GM23338 (cell line): ENCODE data around the gene GAK. TPM values are rescaled to one million over a fixed set of nuclear protein-coding genes. Genes with fewer than 3 reads are reported as not detected.

Experiments used
- ATAC-seq: fragments of 200-7000 bp; cut with Tn5 transposase; 3 replicates; pipeline ENCODE4 v1.9.1; 2020
- DNase-seq: peaks from one replicate; pipeline ENCODE4 v3.0.0-alpha.2; 2015; ENCODE audit warnings: low spot score
- H2AFZ ChIP-seq: fragments of 200-600 bp; sonication (generic); 2 replicates; pipeline ENCODE4 v1.8.0; 2016; ENCODE audit warnings: antibody characterized with exemption, mild to moderate bottlenecking, moderate library complexity
- H3F3A ChIP-seq: fragments of 200-600 bp; sonication (generic); replicated peaks from 2 replicates; pipeline ENCODE4 v1.8.0; 2017; ENCODE audit warnings: antibody characterized with exemption, mixed run types, low read depth
- H3K27ac ChIP-seq: fragments of 200-600 bp; sonication (generic); 2 replicates; pipeline ENCODE4 v1.6.1; 2016; ENCODE audit warnings: low read depth
- H3K27me3 ChIP-seq: fragments of 200-600 bp; sonication (generic); 2 replicates; pipeline ENCODE4 v1.8.0; 2016; ENCODE audit warnings: mild to moderate bottlenecking, mixed run types, moderate library complexity; ENCODE audit not compliant: insufficient read depth
- H3K36me3 ChIP-seq: fragments of 200-600 bp; sonication (generic); 2 replicates; pipeline ENCODE4 v1.8.0; 2016; ENCODE audit warnings: mild to moderate bottlenecking; ENCODE audit not compliant: insufficient read depth
- H3K4me1 ChIP-seq: fragments of 200-600 bp; sonication (generic); 2 replicates; pipeline ENCODE4 v1.8.0; 2016; ENCODE audit warnings: mild to moderate bottlenecking, moderate library complexity; ENCODE audit not compliant: insufficient read depth
- H3K4me2 ChIP-seq: fragments of 200-600 bp; sonication (generic); 2 replicates; pipeline ENCODE4 v1.7.1; 2017; ENCODE audit warnings: mixed run types
- H3K4me3 ChIP-seq: fragments of 200-600 bp; sonication (generic); 2 replicates; pipeline ENCODE4 v1.6.1; 2016; ENCODE audit warnings: mixed run types
- H3K79me2 ChIP-seq: fragments of 200-600 bp; sonication (generic); replicated peaks from 2 replicates; pipeline ENCODE4 v1.8.0; 2017; ENCODE audit warnings: mild to moderate bottlenecking; ENCODE audit not compliant: insufficient read depth
- H3K9me2 ChIP-seq: fragments of 200-600 bp; sonication (generic); 2 replicates; pipeline ENCODE4 v1.8.0; 2017; ENCODE audit not compliant: insufficient read depth
- H4K20me1 ChIP-seq: fragments of 200-600 bp; sonication (generic); replicated peaks from 2 replicates; pipeline ENCODE4 v1.8.0; 2017; ENCODE audit warnings: mild to moderate bottlenecking; ENCODE audit not compliant: insufficient read depth
- H3K27ac Mint-ChIP-seq: 2 replicates; pipeline ENCODE4 v1.8.0; 2020; ENCODE audit warnings: inconsistent platforms, mild to moderate bottlenecking, moderate library complexity, mixed read lengths
- H3K27me3 Mint-ChIP-seq: 3 replicates; pipeline ENCODE4 v1.8.0; 2022; ENCODE audit warnings: low read depth, mild to moderate bottlenecking, moderate library complexity, mixed read lengths, inconsistent platforms; ENCODE audit not compliant: insufficient read depth, poor library complexity
- H3K36me3 Mint-ChIP-seq: 3 replicates; pipeline ENCODE4 v1.8.0; 2021; ENCODE audit warnings: low read depth, mild to moderate bottlenecking, inconsistent platforms, moderate library complexity, mixed read lengths
- H3K4me1 Mint-ChIP-seq: 3 replicates; pipeline ENCODE4 v1.8.0; 2020; ENCODE audit warnings: mild to moderate bottlenecking, inconsistent platforms, mixed read lengths
- H3K4me3 Mint-ChIP-seq: 3 replicates; pipeline ENCODE4 v1.8.0; 2021; ENCODE audit warnings: moderate library complexity, mild to moderate bottlenecking, inconsistent platforms, mixed read lengths
- H3K9me3 Mint-ChIP-seq: 3 replicates; pipeline ENCODE4 v1.8.0; 2020; ENCODE audit warnings: moderate library complexity, mild to moderate bottlenecking, inconsistent platforms, mixed read lengths
- EZH2 ChIP-seq: fragments of 200-600 bp; sonication (generic); IDR thresholded peaks from one replicate; pipeline ENCODE4 v1.8.0; 2017; ENCODE audit warnings: antibody characterized with exemption, mild to moderate bottlenecking, low read depth; ENCODE audit not compliant: unreplicated experiment
- EZH2phosphoT487 ChIP-seq: fragments of 200-600 bp; sonication (generic); IDR thresholded peaks from one replicate; pipeline ENCODE4 v1.8.1; 2018; ENCODE audit warnings: antibody characterized with exemption; ENCODE audit not compliant: unreplicated experiment
- JUNB ChIP-seq: IDR thresholded peaks from one replicate; pipeline ENCODE4 v1.6.1; 2016; ENCODE audit warnings: antibody characterized with exemption; ENCODE audit not compliant: unreplicated experiment
- NANOG ChIP-seq: IDR thresholded peaks from 2 replicates; pipeline ENCODE4 v1.6.1; 2016; ENCODE audit warnings: antibody characterized with exemption, borderline replicate concordance
- ZNF331 ChIP-seq: fragments of 250-450 bp; sonication (Bioruptor Pico); IDR thresholded peaks from 2 replicates; pipeline ENCODE4 v1.5.0; 2020; ENCODE audit warnings: low read depth, mild to moderate bottlenecking, moderate library complexity
- polyA plus RNA-seq: library from polyadenylated mRNA; unstranded; fragments of >200 nt; fragmentation: Nextera tagmentation; extraction: Ambion mirVana; gene quantifications from 2 replicates; pipeline ENCODE4 v1.2.1, GENCODE V29; 2016
- total RNA-seq: library from RNA; depleted of rRNA; stranded (reverse); fragments of >200 nt; shearing (Covaris generic); gene quantifications from 2 replicates; pipeline ENCODE4 v1.2.3, GENCODE V29; 2014
- TF ChIP-seq, protein P1 (sequence below): fragments of 250-450 bp; sonication (Bioruptor Pico); IDR thresholded peaks from 2 replicates; pipeline ENCODE4 v1.5.0; 2020; ENCODE audit warnings: mild to moderate bottlenecking, moderate library complexity
- TF ChIP-seq, protein P2 (sequence below): IDR thresholded peaks from 2 replicates; pipeline ENCODE4 v1.6.1; 2016; ENCODE audit warnings: antibody characterized with exemption
- TF ChIP-seq, protein P3 (sequence below), 2 experiments: fragments of 200-600 bp in 1 of 2; sonication (generic) in 1 of 2; conservative IDR thresholded peaks; 2 replicates each; pipeline versions ENCODE4 v1.5.1 to v1.6.1; 2016 to 2017; ENCODE audit warnings: antibody characterized with exemption in 2 of 2, low read depth in 2 of 2, mild to moderate bottlenecking in 2 of 2, moderate library complexity in 1 of 2

GAK gene
- total and polyA plus RNA-seq, 2 experiments from 2014 or later: 48.5 to 124 TPM

DNA sequence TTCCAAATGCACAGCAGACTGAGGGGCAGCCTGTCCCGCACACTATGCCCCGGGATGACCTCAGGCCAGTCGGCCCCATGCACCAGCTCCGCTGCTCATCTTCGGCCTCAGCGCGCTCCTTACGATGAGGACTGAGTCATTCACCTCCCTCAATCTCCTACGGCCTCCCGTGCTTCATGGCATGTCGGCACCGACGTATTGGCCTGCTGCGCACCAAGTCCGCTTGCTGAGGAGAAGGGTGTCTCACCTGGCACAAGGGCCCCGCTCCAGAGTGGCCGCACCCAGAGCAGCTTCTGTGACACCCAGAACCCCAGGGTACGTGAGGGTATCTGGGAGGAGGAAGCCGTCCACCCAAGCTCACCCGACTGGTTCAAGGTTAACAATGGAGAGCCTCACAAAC, 35.5 kb downstream of the GAK start (continued):
- TF ChIP-seq, protein P1, sequence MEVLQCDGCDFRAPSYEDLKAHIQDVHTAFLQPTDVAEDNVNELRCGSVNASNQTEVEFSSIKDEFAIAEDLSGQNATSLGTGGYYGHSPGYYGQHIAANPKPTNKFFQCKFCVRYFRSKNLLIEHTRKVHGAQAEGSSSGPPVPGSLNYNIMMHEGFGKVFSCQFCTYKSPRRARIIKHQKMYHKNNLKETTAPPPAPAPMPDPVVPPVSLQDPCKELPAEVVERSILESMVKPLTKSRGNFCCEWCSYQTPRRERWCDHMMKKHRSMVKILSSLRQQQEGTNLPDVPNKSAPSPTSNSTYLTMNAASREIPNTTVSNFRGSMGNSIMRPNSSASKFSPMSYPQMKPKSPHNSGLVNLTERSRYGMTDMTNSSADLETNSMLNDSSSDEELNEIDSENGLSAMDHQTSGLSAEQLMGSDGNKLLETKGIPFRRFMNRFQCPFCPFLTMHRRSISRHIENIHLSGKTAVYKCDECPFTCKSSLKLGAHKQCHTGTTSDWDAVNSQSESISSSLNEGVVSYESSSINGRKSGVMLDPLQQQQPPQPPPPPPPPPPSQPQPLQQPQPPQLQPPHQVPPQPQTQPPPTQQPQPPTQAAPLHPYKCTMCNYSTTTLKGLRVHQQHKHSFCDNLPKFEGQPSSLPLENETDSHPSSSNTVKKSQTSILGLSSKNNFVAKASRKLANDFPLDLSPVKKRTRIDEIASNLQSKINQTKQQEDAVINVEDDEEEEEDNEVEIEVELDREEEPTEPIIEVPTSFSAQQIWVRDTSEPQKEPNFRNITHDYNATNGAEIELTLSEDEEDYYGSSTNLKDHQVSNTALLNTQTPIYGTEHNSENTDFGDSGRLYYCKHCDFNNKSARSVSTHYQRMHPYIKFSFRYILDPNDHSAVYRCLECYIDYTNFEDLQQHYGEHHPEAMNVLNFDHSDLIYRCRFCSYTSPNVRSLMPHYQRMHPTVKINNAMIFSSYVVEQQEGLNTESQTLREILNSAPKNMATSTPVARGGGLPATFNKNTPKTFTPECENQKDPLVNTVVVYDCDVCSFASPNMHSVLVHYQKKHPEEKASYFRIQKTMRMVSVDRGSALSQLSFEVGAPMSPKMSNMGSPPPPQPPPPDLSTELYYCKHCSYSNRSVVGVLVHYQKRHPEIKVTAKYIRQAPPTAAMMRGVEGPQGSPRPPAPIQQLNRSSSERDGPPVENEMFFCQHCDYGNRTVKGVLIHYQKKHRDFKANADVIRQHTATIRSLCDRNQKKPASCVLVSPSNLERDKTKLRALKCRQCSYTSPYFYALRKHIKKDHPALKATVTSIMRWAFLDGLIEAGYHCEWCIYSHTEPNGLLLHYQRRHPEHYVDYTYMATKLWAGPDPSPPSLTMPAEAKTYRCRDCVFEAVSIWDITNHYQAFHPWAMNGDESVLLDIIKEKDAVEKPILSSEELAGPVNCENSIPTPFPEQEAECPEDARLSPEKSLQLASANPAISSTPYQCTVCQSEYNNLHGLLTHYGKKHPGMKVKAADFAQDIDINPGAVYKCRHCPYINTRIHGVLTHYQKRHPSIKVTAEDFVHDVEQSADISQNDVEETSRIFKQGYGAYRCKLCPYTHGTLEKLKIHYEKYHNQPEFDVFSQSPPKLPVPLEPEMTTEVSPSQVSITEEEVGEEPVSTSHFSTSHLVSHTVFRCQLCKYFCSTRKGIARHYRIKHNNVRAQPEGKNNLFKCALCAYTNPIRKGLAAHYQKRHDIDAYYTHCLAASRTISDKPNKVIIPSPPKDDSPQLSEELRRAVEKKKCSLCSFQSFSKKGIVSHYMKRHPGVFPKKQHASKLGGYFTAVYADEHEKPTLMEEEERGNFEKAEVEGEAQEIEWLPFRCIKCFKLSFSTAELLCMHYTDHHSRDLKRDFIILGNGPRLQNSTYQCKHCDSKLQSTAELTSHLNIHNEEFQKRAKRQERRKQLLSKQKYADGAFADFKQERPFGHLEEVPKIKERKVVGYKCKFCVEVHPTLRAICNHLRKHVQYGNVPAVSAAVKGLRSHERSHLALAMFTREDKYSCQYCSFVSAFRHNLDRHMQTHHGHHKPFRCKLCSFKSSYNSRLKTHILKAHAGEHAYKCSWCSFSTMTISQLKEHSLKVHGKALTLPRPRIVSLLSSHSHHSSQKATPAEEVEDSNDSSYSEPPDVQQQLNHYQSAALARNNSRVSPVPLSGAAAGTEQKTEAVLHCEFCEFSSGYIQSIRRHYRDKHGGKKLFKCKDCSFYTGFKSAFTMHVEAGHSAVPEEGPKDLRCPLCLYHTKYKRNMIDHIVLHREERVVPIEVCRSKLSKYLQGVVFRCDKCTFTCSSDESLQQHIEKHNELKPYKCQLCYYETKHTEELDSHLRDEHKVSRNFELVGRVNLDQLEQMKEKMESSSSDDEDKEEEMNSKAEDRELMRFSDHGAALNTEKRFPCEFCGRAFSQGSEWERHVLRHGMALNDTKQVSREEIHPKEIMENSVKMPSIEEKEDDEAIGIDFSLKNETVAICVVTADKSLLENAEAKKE (CRISPR knock-in tag): no peak
- TF ChIP-seq EZH2: no peak
- no peak for TF ChIP-seq NANOG
- TF ChIP-seq, protein P2, sequence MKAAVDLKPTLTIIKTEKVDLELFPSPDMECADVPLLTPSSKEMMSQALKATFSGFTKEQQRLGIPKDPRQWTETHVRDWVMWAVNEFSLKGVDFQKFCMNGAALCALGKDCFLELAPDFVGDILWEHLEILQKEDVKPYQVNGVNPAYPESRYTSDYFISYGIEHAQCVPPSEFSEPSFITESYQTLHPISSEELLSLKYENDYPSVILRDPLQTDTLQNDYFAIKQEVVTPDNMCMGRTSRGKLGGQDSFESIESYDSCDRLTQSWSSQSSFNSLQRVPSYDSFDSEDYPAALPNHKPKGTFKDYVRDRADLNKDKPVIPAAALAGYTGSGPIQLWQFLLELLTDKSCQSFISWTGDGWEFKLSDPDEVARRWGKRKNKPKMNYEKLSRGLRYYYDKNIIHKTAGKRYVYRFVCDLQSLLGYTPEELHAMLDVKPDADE: no peak
- no peak for TF ChIP-seq JUNB
- no peak for TF ChIP-seq EZH2phosphoT487

DNA sequence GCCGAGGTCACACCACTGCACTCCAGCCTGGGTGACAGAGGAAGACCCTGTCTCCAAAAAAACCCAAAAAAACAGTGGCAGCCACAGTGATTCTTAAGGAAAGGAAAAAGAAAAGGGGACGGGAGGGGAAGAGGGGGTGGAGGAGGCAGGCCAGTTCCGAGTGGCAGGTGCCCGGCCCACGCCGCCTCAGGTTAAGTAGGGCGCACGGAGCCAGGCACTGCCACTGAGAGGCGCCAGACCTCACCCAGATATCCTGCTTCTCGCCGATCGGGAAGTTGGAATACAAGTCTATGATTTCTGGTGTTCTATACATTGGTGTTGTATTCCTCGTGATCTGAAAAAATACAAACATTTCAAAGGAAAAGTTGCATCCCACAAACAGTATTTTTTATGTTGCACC, 35.9 kb downstream of the GAK start:
- H3K27ac Mint-ChIP-seq: no peak overlapping the region
- peaks cover 4% of the 10 kb centered on the region; the same call in 2 of the 3 replicates for H3K36me3 Mint-ChIP-seq
- peak; percentile 55 for ATAC-seq
- H3K36me3 ChIP-seq: no peaks in the 10 kb centered on the region
- no peak overlapping the region for H3K4me3 Mint-ChIP-seq
- no peaks in the 10 kb centered on the region for H3K9me2 ChIP-seq
- H3K27ac ChIP-seq: no peak overlapping the region
- peak; percentile 56 for DNase-seq
- no peaks in the 10 kb centered on the region for H3K4me1 Mint-ChIP-seq
- TF ChIP-seq ZNF331 (CRISPR knock-in tag): no peak
- TF ChIP-seq, protein P3, sequence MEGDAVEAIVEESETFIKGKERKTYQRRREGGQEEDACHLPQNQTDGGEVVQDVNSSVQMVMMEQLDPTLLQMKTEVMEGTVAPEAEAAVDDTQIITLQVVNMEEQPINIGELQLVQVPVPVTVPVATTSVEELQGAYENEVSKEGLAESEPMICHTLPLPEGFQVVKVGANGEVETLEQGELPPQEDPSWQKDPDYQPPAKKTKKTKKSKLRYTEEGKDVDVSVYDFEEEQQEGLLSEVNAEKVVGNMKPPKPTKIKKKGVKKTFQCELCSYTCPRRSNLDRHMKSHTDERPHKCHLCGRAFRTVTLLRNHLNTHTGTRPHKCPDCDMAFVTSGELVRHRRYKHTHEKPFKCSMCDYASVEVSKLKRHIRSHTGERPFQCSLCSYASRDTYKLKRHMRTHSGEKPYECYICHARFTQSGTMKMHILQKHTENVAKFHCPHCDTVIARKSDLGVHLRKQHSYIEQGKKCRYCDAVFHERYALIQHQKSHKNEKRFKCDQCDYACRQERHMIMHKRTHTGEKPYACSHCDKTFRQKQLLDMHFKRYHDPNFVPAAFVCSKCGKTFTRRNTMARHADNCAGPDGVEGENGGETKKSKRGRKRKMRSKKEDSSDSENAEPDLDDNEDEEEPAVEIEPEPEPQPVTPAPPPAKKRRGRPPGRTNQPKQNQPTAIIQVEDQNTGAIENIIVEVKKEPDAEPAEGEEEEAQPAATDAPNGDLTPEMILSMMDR (conservative IDR thresholded peaks at IDR 0.05; ENCODE audit: low read depth in 2 of 2): peak; percentile 37 to 61
- H3K9me3 Mint-ChIP-seq: no peaks in the 10 kb centered on the region
- H3F3A ChIP-seq: 0 out of 2 replicates have a peak, but pooled peaks cover 3% of the 10 kb centered on the region
- no peaks in the 10 kb centered on the region for H3K27me3 ChIP-seq
- peaks cover 17% of the 10 kb centered on the region for H3K27me3 Mint-ChIP-seq
- H3K79me2 ChIP-seq: 0 out of 2 replicates have a peak, but pooled peaks cover 6% of the 10 kb centered on the region
- no peak overlapping the region for H3K4me2 ChIP-seq
- no peaks in the 10 kb centered on the region for H3K4me1 ChIP-seq
- H2AFZ ChIP-seq: no peak overlapping the region
- H3K4me3 ChIP-seq: no peak overlapping the region
- no peaks in the 10 kb centered on the region; the same call in 1 of the 2 replicates for H4K20me1 ChIP-seq
